B cell (primary cell): Measurements from ENCODE around the gene MED26. TPM values are rescaled to one million over a fixed set of nuclear protein-coding genes. Genes with fewer than 3 reads are reported as not detected.

Source experiments
- ATAC-seq: fragments of 200-7000 bp; cut with Tn5 transposase; one replicate; pipeline ENCODE4 v1.10.0; 2021; ENCODE audit warnings: low read depth, mild to moderate bottlenecking, moderate number of reproducible peaks, moderate library complexity
- CTCF ChIA-PET: fragments of 350-600 bp; sonication (Branson Sonifier 250); formaldehyde crosslinking; loops from one replicate; lab custom pipeline; 2021; ENCODE audit warnings: antibody characterized with exemption, inconsistent platforms; lab: Charles Lee
- POLR2A ChIA-PET: fragments of 350-600 bp; sonication (Branson Sonifier 250); formaldehyde crosslinking; loops from one replicate; lab custom pipeline; 2021; ENCODE audit warnings: antibody characterized with exemption; lab: Charles Lee
- DNase-seq: peaks from one replicate; pipeline ENCODE4 v3.0.0; 2013
- H2AFZ ChIP-seq: 2 replicates; pipeline ENCODE4 v1.6.1; 2012; ENCODE audit warnings: mild to moderate bottlenecking, low read depth, low read length; ENCODE audit not compliant: insufficient read depth, poor library complexity, severe bottlenecking
- H3K27ac ChIP-seq, 2 donors: 1 replicate in 1 of 2; 2 replicates in 1 of 2; pipeline ENCODE4 v1.5.1; 2012 to 2013; ENCODE audit warnings: low read length in 2 of 2, mild to moderate bottlenecking in 2 of 2, moderate library complexity in 1 of 2
- H3K27me3 ChIP-seq, 4 experiments: fragments of 200-600 bp in 1 of 4; sonication (generic) in 1 of 4; replicated peaks in 1 of 4; 1 replicate in 2 of 4; 2 replicates in 2 of 4; pipeline versions ENCODE4 v1.6.1 to v1.7.0; 2013 to 2016; ENCODE audit warnings: low read length in 3 of 4, mild to moderate bottlenecking in 2 of 4, mixed read lengths in 1 of 4, moderate library complexity in 1 of 4; ENCODE audit not compliant: insufficient read depth in 4 of 4, control insufficient read depth in 3 of 4; ENCODE audit errors: control extremely low read depth in 1 of 4
- H3K36me3 ChIP-seq, 2 experiments: replicated peaks in 1 of 2; 1 replicate in 1 of 2; 2 replicates in 1 of 2; pipeline versions ENCODE4 v1.6.1 to v1.7.1; 2013; ENCODE audit warnings: low read length in 1 of 2; ENCODE audit not compliant: insufficient read depth in 2 of 2, control insufficient read depth in 1 of 2; ENCODE audit errors: control extremely low read depth in 1 of 2, extremely low read depth in 1 of 2
- H3K4me1 ChIP-seq, 2 donors: fragments of 200-600 bp in 1 of 2; sonication (generic) in 1 of 2; 1 replicate in 1 of 2; 2 replicates in 1 of 2; pipeline versions ENCODE4 v1.5.1 to v1.6.1; 2013 to 2017; ENCODE audit warnings: low read length in 2 of 2; ENCODE audit not compliant: control insufficient read depth in 2 of 2, insufficient read depth in 2 of 2
- H3K4me2 ChIP-seq: replicated peaks from 2 replicates; pipeline ENCODE3; 2012; ENCODE audit warnings: mild to moderate bottlenecking, low read depth, low read length; ENCODE audit not compliant: poor library complexity, severe bottlenecking
- H3K4me3 ChIP-seq, 5 experiments: fragments of 200-600 bp in 1 of 5; sonication (generic) in 1 of 5; 1 replicate in 3 of 5; 2 replicates in 2 of 5; pipeline versions ENCODE4 v1.5.1 to v1.7.0; 2011 to 2016; ENCODE audit warnings: low read length in 4 of 5, mild to moderate bottlenecking in 4 of 5, low read depth in 2 of 5, control low read depth in 1 of 5, moderate library complexity in 1 of 5; ENCODE audit not compliant: insufficient read depth in 1 of 5; ENCODE audit errors: control extremely low read depth in 1 of 5, extremely low read depth in 1 of 5
- H3K79me2 ChIP-seq: fragments of 200-600 bp; sonication (generic); one replicate; pipeline ENCODE4 v1.6.0; 2016; ENCODE audit warnings: low read length; ENCODE audit not compliant: control insufficient read depth, insufficient read depth
- H3K9ac ChIP-seq: fragments of 200-600 bp; sonication (generic); 2 replicates; pipeline ENCODE4 v1.6.1; 2017; ENCODE audit warnings: mild to moderate bottlenecking, low read length, moderate library complexity
- H3K9me3 ChIP-seq, 3 donors: one replicate each; pipeline versions ENCODE4 v1.6.1 to v1.7.1; 2013; ENCODE audit warnings: low read length in 2 of 3; ENCODE audit not compliant: control insufficient read depth in 2 of 3, insufficient read depth in 1 of 3; ENCODE audit errors: control extremely low read depth in 1 of 3
- H4K20me1 ChIP-seq: 2 replicates; pipeline ENCODE4 v1.6.0; 2012; ENCODE audit warnings: mild to moderate bottlenecking, low read length; ENCODE audit not compliant: insufficient read depth, control insufficient read depth, poor library complexity, severe bottlenecking
- H3K27ac Mint-ChIP-seq: one replicate; pipeline ENCODE4 v1.8.0; 2021; ENCODE audit warnings: mixed read lengths
- H3K27me3 Mint-ChIP-seq: one replicate; pipeline ENCODE4 v1.8.0; 2021; ENCODE audit warnings: mixed read lengths
- H3K4me1 Mint-ChIP-seq: one replicate; pipeline ENCODE4 v1.8.0; 2021; ENCODE audit warnings: mixed read lengths
- H3K4me3 Mint-ChIP-seq: one replicate; pipeline ENCODE4 v1.8.0; 2021; ENCODE audit warnings: mixed read lengths
- H3K9me3 Mint-ChIP-seq: one replicate; pipeline ENCODE4 v1.8.0; 2022; ENCODE audit warnings: mixed read lengths; ENCODE audit not compliant: insufficient read depth
- EZH2 ChIP-seq: IDR thresholded peaks from 2 replicates; pipeline ENCODE4 v1.6.1; 2012; ENCODE audit warnings: borderline replicate concordance, low read depth, mild to moderate bottlenecking, moderate library complexity, low read length; ENCODE audit not compliant: insufficient read depth, poor library complexity, severe bottlenecking
- WGBS: methylation state at CpG from one replicate; pipeline ENCODE4 v1.1.5; 2013; ENCODE audit warnings: missing lambda C conversion rate; ENCODE audit not compliant: insufficient coverage; 5-methylcytosine and 5-hydroxymethylcytosine counted together
- intact Hi-C: fragments of 100-400 bp; cut with micrococcal nuclease; formaldehyde crosslinking; loops from one replicate; pipeline ENCODE4 v1.10.0; 2022
- polyA plus RNA-seq: library from polyadenylated mRNA; depleted of rRNA; stranded (reverse); fragments of >200 nt; gene quantifications from 2 replicates; pipeline ENCODE4 v1.2.3, GENCODE V29; 2012
- total RNA-seq, 2 donors: library from RNA; stranded (reverse); fragments of 120-200 nt in 1 of 2; gene quantifications; 1 replicate in 1 of 2; 2 replicates in 1 of 2; pipeline versions ENCODE4 v1.2.3 to v1.2.4, GENCODE V29; 2013 to 2022
- TF ChIP-seq, protein P1 (sequence below): fragments of 200-600 bp; IDR thresholded peaks from one replicate; pipeline ENCODE4 v1.8.0; 2022; ENCODE audit warnings: antibody characterized with exemption, mild to moderate bottlenecking

The MED26 gene
- total and polyA plus RNA-seq, 2 donors (not counting 1 experiment from before 2014, with no cell fraction given), result 15.6 to 33.6 TPM

DNA sequence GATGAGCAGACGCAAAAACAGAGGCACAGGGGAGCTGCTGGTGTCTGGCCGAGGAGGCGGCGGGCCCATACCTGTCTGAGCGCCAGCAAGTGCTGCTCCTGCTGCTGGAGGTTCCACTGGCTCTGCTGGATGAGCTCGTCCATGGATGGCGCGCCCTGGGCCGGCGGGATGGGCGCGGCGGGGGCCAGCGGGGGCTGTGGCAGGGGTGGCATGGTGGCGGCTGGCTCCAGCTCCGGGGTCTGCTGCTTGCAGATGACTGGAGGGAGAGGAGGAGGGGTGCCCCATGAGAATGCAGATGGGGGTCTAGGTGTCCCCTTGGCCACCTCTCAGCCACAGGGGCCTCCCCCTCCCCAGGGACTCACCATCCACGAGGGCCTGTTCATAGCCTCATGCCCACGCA, 92.6 kb downstream of the MED26 start:
- no peaks in the 10 kb centered on the region for H3K27me3 Mint-ChIP-seq

DNA sequence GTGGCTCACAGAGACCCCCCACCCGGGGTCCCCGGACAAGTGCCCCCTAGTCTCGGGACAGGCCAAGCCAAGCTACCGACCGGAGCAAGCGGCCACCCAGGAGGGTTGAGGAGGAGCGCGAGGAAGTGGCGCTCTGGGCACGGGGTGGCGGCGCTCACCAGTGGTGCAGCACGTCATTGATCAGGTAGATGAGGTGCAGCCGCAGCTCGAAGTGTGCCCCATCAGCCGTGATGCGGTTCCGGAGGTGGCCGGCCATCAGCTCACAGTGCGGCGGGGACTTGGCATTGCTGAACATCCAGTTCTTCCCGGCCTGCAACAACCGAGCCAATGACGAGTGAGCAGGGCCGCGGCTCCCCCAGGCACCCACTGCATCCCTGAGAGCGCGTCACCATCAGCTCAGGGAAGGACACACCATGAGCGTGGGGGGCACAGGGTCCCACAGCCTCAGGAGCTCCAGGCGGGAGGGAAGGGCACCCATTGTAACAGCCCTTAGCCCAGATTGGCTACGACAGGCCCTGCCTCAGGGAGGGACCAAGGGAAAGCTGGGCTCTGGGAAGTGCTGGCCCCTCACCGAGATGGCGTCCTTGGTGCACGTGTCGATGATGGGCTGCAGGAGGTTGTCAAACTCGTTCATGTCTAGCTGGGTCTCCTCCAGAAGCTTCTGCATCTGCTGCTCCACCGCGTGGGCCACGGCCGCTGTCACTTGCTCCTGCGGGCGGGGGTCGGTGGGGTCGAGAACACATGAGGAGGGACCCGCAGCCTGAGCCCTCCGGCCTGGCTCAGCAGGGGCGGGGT, 95.4 kb downstream of the MED26 start:
- ChIA-PET CTCF (interaction anchor here (1.2 kb wide), 1 partner anchor 90 kb away, joined by 3 read pairs; no protein-coding TSS in a partner anchor), POLR2A (no interaction called here)
- intact Hi-C loops, result no loop called here
- H3K4me3 Mint-ChIP-seq, result no peak overlapping the region
- H3K27ac Mint-ChIP-seq, result no peak overlapping the region
- Histone ChIP-seq H3K9ac (no peak overlapping the region), H3K4me3 (no peak overlapping the region), H3K4me2 (no peak overlapping the region), H3K4me1 (no peaks in the 10 kb centered on the region), H3K79me2 (peaks cover 39% of the 10 kb centered on the region), H4K20me1 (peaks cover 72% of the 10 kb centered on the region), H3K9me3 (no peaks in the 10 kb centered on the region), H3K27me3 (no peaks in the 10 kb centered on the region), H2AFZ (no peak overlapping the region), H3K36me3 (peaks cover 0 to 81% of the 10 kb centered on the region in 2 experiments), H3K27ac (no peak overlapping the region)
- ATAC-seq (no peak), DNase-seq (peak; percentile 9)
- no peak for TF ChIP-seq EZH2
- TF ChIP-seq, protein P1, sequence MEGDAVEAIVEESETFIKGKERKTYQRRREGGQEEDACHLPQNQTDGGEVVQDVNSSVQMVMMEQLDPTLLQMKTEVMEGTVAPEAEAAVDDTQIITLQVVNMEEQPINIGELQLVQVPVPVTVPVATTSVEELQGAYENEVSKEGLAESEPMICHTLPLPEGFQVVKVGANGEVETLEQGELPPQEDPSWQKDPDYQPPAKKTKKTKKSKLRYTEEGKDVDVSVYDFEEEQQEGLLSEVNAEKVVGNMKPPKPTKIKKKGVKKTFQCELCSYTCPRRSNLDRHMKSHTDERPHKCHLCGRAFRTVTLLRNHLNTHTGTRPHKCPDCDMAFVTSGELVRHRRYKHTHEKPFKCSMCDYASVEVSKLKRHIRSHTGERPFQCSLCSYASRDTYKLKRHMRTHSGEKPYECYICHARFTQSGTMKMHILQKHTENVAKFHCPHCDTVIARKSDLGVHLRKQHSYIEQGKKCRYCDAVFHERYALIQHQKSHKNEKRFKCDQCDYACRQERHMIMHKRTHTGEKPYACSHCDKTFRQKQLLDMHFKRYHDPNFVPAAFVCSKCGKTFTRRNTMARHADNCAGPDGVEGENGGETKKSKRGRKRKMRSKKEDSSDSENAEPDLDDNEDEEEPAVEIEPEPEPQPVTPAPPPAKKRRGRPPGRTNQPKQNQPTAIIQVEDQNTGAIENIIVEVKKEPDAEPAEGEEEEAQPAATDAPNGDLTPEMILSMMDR, result no peak
- peaks cover 5% of the 10 kb centered on the region for H3K4me1 Mint-ChIP-seq
- WGBS, result 98% methylated on average over 46 of the region's 47 CpGs
- no peaks in the 10 kb centered on the region for H3K9me3 Mint-ChIP-seq
- no peaks in the 10 kb centered on the region for H3K27me3 Mint-ChIP-seq

More for the DNA sequence above, 92.6 kb downstream of the MED26 start:
- ChIA-PET CTCF (no interaction called here), POLR2A (no interaction called here)
- ATAC-seq (no peak), DNase-seq (no peak)
- Mint-ChIP-seq H3K4me3 (no peak overlapping the region), H3K27ac (no peak overlapping the region), H3K4me1 (peaks cover 24% of the 10 kb centered on the region), H3K9me3 (no peaks in the 10 kb centered on the region)
- no peaks in the 10 kb centered on the region for H3K9me3 ChIP-seq
- H3K9ac ChIP-seq, result no peak overlapping the region
- TF ChIP-seq, protein P1, result no peak
- no peak for TF ChIP-seq EZH2
- WGBS, result 97% methylated on average over 18 of the region's 18 CpGs
- H3K36me3 ChIP-seq, result peaks cover 0 to 70% of the 10 kb centered on the region in 2 experiments
- H2AFZ ChIP-seq, result no peak overlapping the region
- intact Hi-C loops, result no loop called here
- H3K4me1 ChIP-seq, result peaks cover 0 to 7% of the 10 kb centered on the region in 2 donors
- no peaks in the 10 kb centered on the region for H3K27me3 ChIP-seq
- H3K4me2 ChIP-seq, result no peak overlapping the region
- peaks cover 60% of the 10 kb centered on the region for H3K79me2 ChIP-seq
- no peak overlapping the region for H3K4me3 ChIP-seq
- H3K27ac ChIP-seq, result no peak overlapping the region
- peaks cover 91% of the 10 kb centered on the region for H4K20me1 ChIP-seq
